Measurements from ENCODE around the gene ZCWPW2.

Gene ZCWPW2

DNA sequence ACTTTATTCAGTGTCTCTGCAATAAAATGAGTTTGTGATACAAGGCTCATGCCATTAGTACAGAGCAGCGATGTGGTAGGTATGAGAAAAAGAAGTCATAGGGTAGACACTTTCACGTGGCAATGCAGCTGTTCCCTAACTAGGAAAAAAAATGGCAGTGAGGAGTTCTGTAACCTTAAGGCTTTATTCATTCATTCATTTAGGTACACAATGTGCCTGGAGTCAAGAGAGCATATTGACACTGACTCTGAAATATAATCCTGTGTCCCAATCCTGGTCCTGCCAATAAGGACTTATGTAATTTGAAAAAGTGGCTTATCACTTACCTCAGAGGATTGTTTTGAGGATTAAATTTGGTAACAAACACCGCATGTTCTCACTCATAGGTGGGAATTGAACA, 173.1 kb downstream of the ZCWPW2 start:
- no peak for DNase-seq (ENCODE audit: low read depth)
- H3K4me3 ChIP-seq (ENCODE audit: low read depth, low read length): no peak overlapping the region
- TF ChIP-seq, protein P1, sequence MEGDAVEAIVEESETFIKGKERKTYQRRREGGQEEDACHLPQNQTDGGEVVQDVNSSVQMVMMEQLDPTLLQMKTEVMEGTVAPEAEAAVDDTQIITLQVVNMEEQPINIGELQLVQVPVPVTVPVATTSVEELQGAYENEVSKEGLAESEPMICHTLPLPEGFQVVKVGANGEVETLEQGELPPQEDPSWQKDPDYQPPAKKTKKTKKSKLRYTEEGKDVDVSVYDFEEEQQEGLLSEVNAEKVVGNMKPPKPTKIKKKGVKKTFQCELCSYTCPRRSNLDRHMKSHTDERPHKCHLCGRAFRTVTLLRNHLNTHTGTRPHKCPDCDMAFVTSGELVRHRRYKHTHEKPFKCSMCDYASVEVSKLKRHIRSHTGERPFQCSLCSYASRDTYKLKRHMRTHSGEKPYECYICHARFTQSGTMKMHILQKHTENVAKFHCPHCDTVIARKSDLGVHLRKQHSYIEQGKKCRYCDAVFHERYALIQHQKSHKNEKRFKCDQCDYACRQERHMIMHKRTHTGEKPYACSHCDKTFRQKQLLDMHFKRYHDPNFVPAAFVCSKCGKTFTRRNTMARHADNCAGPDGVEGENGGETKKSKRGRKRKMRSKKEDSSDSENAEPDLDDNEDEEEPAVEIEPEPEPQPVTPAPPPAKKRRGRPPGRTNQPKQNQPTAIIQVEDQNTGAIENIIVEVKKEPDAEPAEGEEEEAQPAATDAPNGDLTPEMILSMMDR (IDR thresholded peaks at IDR 0.05; ENCODE audit: low read depth, low read length): no peak
- TF ChIP-seq POLR2A (IDR thresholded peaks at IDR 0.05; ENCODE audit: extremely low read depth, insufficient read length): no peak
- TF ChIP-seq, protein P2, sequence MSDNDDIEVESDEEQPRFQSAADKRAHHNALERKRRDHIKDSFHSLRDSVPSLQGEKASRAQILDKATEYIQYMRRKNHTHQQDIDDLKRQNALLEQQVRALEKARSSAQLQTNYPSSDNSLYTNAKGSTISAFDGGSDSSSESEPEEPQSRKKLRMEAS (IDR thresholded peaks at IDR 0.05; ENCODE audit: low read depth, low read length): no peak
- TF ChIP-seq MYC (IDR thresholded peaks at IDR 0.05; ENCODE audit: low read depth, low read length): no peak

GRCh38 chr3:28542351-28542750, 193.8 kb downstream of the ZCWPW2 start:
- no peak overlapping the region for H3K4me3 ChIP-seq (ENCODE audit: low read depth, low read length)
- TF ChIP-seq, protein P2 (IDR thresholded peaks at IDR 0.05; ENCODE audit: low read depth, low read length): no peak
- no peak for TF ChIP-seq POLR2A (IDR thresholded peaks at IDR 0.05; ENCODE audit: extremely low read depth, insufficient read length)
- TF ChIP-seq, protein P1 (IDR thresholded peaks at IDR 0.05; ENCODE audit: low read depth, low read length): no peak
- no peak for DNase-seq (ENCODE audit: low read depth)

- TF ChIP-seq, protein P2 (IDR thresholded peaks at IDR 0.05; ENCODE audit: low read depth, low read length): no peak
- TF ChIP-seq, protein P1 (IDR thresholded peaks at IDR 0.05; ENCODE audit: low read depth, low read length): no peak
- TF ChIP-seq POLR2A (IDR thresholded peaks at IDR 0.05; ENCODE audit: extremely low read depth, insufficient read length) (no peak), MYC (IDR thresholded peaks at IDR 0.05; ENCODE audit: low read depth, low read length) (no peak)
- DNase-seq (ENCODE audit: low read depth): no peak
- no peak overlapping the region for H3K4me3 ChIP-seq (ENCODE audit: low read depth, low read length)
Observed at GRCh38 chr3:28544236-28544635, 195.7 kb downstream of the ZCWPW2 start.

- DNase-seq (ENCODE audit: low read depth): no peak
- TF ChIP-seq MYC (IDR thresholded peaks at IDR 0.05; ENCODE audit: low read depth, low read length): no peak
- no peak for TF ChIP-seq POLR2A (IDR thresholded peaks at IDR 0.05; ENCODE audit: extremely low read depth, insufficient read length)
- TF ChIP-seq, protein P2 (IDR thresholded peaks at IDR 0.05; ENCODE audit: low read depth, low read length): no peak
- TF ChIP-seq, protein P1 (IDR thresholded peaks at IDR 0.05; ENCODE audit: low read depth, low read length): no peak
- no peak overlapping the region for H3K4me3 ChIP-seq (ENCODE audit: low read depth, low read length)
Observed at GRCh38 chr3:28544831-28545230, 196.3 kb downstream of the ZCWPW2 start.

- no peak overlapping the region for H3K4me3 ChIP-seq (ENCODE audit: low read depth, low read length)
- no peak for TF ChIP-seq MYC (IDR thresholded peaks at IDR 0.05; ENCODE audit: low read depth, low read length)
- TF ChIP-seq, protein P2 (IDR thresholded peaks at IDR 0.05; ENCODE audit: low read depth, low read length): no peak
- TF ChIP-seq, protein P1 (IDR thresholded peaks at IDR 0.05; ENCODE audit: low read depth, low read length): no peak
- no peak for TF ChIP-seq POLR2A (IDR thresholded peaks at IDR 0.05; ENCODE audit: extremely low read depth, insufficient read length)
- DNase-seq (ENCODE audit: low read depth): no peak
Observed at GRCh38 chr3:28547677-28548076, 199.2 kb downstream of the ZCWPW2 start.

DNA sequence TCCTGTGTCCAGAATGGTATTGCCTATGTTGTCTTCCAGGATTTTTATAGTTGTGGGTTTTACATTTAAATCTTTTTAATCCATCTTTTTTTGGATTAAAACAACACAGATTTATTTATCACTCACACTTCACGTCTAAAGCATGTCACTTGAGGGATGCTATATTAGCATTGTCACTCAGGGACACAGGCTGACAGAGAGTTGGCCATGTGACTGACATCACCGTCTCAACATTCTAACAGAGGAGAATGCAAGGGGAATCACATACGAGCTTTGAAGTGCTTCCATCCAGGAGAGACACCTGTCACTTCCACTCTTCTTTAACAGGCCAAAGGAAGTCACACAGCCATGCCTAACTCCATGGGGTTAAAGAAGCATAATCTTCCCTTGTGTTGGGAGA, 204.7 kb downstream of the ZCWPW2 start:
- no peak overlapping the region for H3K4me3 ChIP-seq (ENCODE audit: low read depth, low read length)
- no peak for DNase-seq (ENCODE audit: low read depth)
- TF ChIP-seq, protein P2 (IDR thresholded peaks at IDR 0.05; ENCODE audit: low read depth, low read length): no peak
- TF ChIP-seq POLR2A (IDR thresholded peaks at IDR 0.05; ENCODE audit: extremely low read depth, insufficient read length): no peak
- TF ChIP-seq, protein P1 (IDR thresholded peaks at IDR 0.05; ENCODE audit: low read depth, low read length): no peak
- TF ChIP-seq MYC (IDR thresholded peaks at IDR 0.05; ENCODE audit: low read depth, low read length): no peak

All from NB4 (cell line).